ENCODE data around the gene LPCAT2. TPM values are rescaled to one million over a fixed set of nuclear protein-coding genes. Genes with fewer than 3 reads are reported as not detected.

Gene LPCAT2
- total RNA-seq, 1 experiment from 2014 or later = 7.1 TPM

GRCh38 chr16:55503726-55504550 lies 4.9 kb upstream of the LPCAT2 start (continued):
- TF ChIP-seq ATF6 (CRISPR knock-in tag; IDR thresholded peaks at IDR 0.05) = no peak
- TF ChIP-seq CREB1 (CRISPR knock-in tag; IDR thresholded peaks at IDR 0.05) = no peak
- no peak for TF ChIP-seq MXD4 (CRISPR knock-in tag; IDR thresholded peaks at IDR 0.05; ENCODE audit: borderline replicate concordance)
- no peak for TF ChIP-seq ESRRA (CRISPR knock-in tag; IDR thresholded peaks at IDR 0.05; ENCODE audit: borderline replicate concordance)
- TF ChIP-seq STAT6 (CRISPR knock-in tag; conservative IDR thresholded peaks at IDR 0.05; ENCODE audit: low read depth) = no peak
- TF ChIP-seq ZNF263 (CRISPR knock-in tag; IDR thresholded peaks at IDR 0.05; ENCODE audit: low read depth) = no peak
- TF ChIP-seq NR1H2 (CRISPR knock-in tag; IDR thresholded peaks at IDR 0.05) = no peak
- TF ChIP-seq E2F1 (CRISPR knock-in tag; IDR thresholded peaks at IDR 0.05) = no peak
- TF ChIP-seq MYBL2 (CRISPR knock-in tag; IDR thresholded peaks at IDR 0.05) = no peak
- no peak for TF ChIP-seq USF1 (CRISPR knock-in tag; IDR thresholded peaks at IDR 0.05)

- Mint-ChIP-seq H3K27ac (no peak overlapping the region), H3K4me1 (peaks cover 22% of the 10 kb centered on the region), H3K36me3 (peaks cover 11% of the 10 kb centered on the region; the same call in 1 of the 2 replicates), H3K27me3 (ENCODE audit: low read depth) (peaks cover 4% of the 10 kb centered on the region; the same call in 1 of the 2 replicates), H3K4me3 (no peak overlapping the region), H3K9me3 (no peaks in the 10 kb centered on the region)
- DNase-seq (ENCODE audit: low spot score) = no peak
- ChIA-PET POLR2A (no interaction called here), CTCF (interaction anchor here (2.8 kb wide), 1 partner anchor 41 kb away, joined by 14 read pairs; no protein-coding TSS in a partner anchor)
- ATAC-seq = no peak
- TF ChIP-seq CREM (CRISPR knock-in tag; IDR thresholded peaks at IDR 0.05) (no peak), CTCF (IDR thresholded peaks at IDR 0.05) (no peak), PREB (CRISPR knock-in tag; IDR thresholded peaks at IDR 0.05; ENCODE audit: borderline replicate concordance) (no peak), NR1H2 (CRISPR knock-in tag; IDR thresholded peaks at IDR 0.05) (no peak), ZNF425 (CRISPR knock-in tag; conservative IDR thresholded peaks at IDR 0.05) (no peak), ZNF232 (CRISPR knock-in tag; IDR thresholded peaks at IDR 0.05) (no peak), ZNF396 (CRISPR knock-in tag; IDR thresholded peaks at IDR 0.05; ENCODE audit: borderline replicate concordance) (no peak), FOXK1 (CRISPR knock-in tag; IDR thresholded peaks at IDR 0.05) (no peak), GTF2I (CRISPR knock-in tag; conservative IDR thresholded peaks at IDR 0.05) (no peak), E2F1 (CRISPR knock-in tag; IDR thresholded peaks at IDR 0.05) (no peak), OVOL2 (CRISPR knock-in tag; IDR thresholded peaks at IDR 0.05; ENCODE audit: borderline replicate concordance) (no peak), SMAD4 (CRISPR knock-in tag; IDR thresholded peaks at IDR 0.05) (no peak)
These were observed 3.4 kb upstream of the LPCAT2 start for GRCh38 chr16:55505333-55506015.
